ENCODE results near the gene UGT1A7. TPM values are rescaled to one million over a fixed set of nuclear protein-coding genes. Genes with fewer than 3 reads are reported as not detected.

Gene UGT1A7
- polyA plus RNA-seq, 1 donor from 2014 or later: not detected

- no peaks in the 10 kb centered on the region for H3K36me3 ChIP-seq (ENCODE audit: insufficient read depth, low read length)
- H3K79me2 ChIP-seq (replicated peaks; ENCODE audit: insufficient read depth, low read length): no peaks in the 10 kb centered on the region
- no peaks in the 10 kb centered on the region for H4K20me1 ChIP-seq (ENCODE audit: insufficient read depth)
- H3K27ac ChIP-seq (ENCODE audit: low read length): no peak overlapping the region
- no peaks in the 10 kb centered on the region for H3F3A ChIP-seq (ENCODE audit: insufficient read depth, low read length, poor library complexity, severe bottlenecking)
- H3K4me2 ChIP-seq (ENCODE audit: low read length): no peak overlapping the region
- H3K27me3 ChIP-seq (ENCODE audit: insufficient read depth, low read depth, low read length): no peaks in the 10 kb centered on the region
- no peak overlapping the region for H3K9ac ChIP-seq (ENCODE audit: low read length)
- TF ChIP-seq RAD21 (conservative IDR thresholded peaks at IDR 0.05) (no peak), REST (IDR thresholded peaks at IDR 0.05; ENCODE audit: borderline replicate concordance) (no peak), EZH2 (IDR thresholded peaks at IDR 0.05; ENCODE audit: borderline replicate concordance, insufficient read depth, low read length, poor library complexity, severe bottlenecking) (no peak), POLR2AphosphoS5 (IDR thresholded peaks at IDR 0.05) (no peak), EP300 (conservative IDR thresholded peaks at IDR 0.05; ENCODE audit: poor library complexity, severe bottlenecking) (no peak), TAF1 (IDR thresholded peaks at IDR 0.05; ENCODE audit: low read depth) (no peak), MXI1 (conservative IDR thresholded peaks at IDR 0.05; ENCODE audit: poor library complexity, severe bottlenecking) (no peak), CTCF (IDR thresholded peaks at IDR 0.05; ENCODE audit: poor library complexity, severe bottlenecking) (no peak), SMC3 (conservative IDR thresholded peaks at IDR 0.05; ENCODE audit: poor library complexity) (no peak)
- no peak overlapping the region for H3K4me3 ChIP-seq (ENCODE audit: low read length)
- H3K9me2 ChIP-seq (ENCODE audit: insufficient read depth, low read length): no peaks in the 10 kb centered on the region
- H2AFZ ChIP-seq (ENCODE audit: low read depth, low read length): no peak overlapping the region
- no peaks in the 10 kb centered on the region for H3K9me3 ChIP-seq (ENCODE audit: low read length)
Observed at GRCh38 chr2:233801357-233802131, 119.8 kb downstream of the UGT1A7 start.

- Histone ChIP-seq H3K9me2 (ENCODE audit: insufficient read depth, low read length) (no peaks in the 10 kb centered on the region), H3K4me3 (ENCODE audit: low read length) (no peak overlapping the region), H4K20me1 (ENCODE audit: insufficient read depth) (no peaks in the 10 kb centered on the region), H3F3A (ENCODE audit: insufficient read depth, low read length, poor library complexity, severe bottlenecking) (no peaks in the 10 kb centered on the region), H3K27me3 (ENCODE audit: insufficient read depth, low read depth, low read length) (no peaks in the 10 kb centered on the region), H3K9me3 (ENCODE audit: low read length) (no peaks in the 10 kb centered on the region), H3K36me3 (ENCODE audit: insufficient read depth, low read length) (no peaks in the 10 kb centered on the region), H3K4me2 (ENCODE audit: low read length) (no peak overlapping the region), H3K27ac (ENCODE audit: low read length) (no peak overlapping the region), H3K79me2 (replicated peaks; ENCODE audit: insufficient read depth, low read length) (no peaks in the 10 kb centered on the region), H2AFZ (ENCODE audit: low read depth, low read length) (no peak overlapping the region), H3K9ac (ENCODE audit: low read length) (no peak overlapping the region)
- TF ChIP-seq MXI1 (conservative IDR thresholded peaks at IDR 0.05; ENCODE audit: poor library complexity, severe bottlenecking) (no peak), EP300 (conservative IDR thresholded peaks at IDR 0.05; ENCODE audit: poor library complexity, severe bottlenecking) (no peak), REST (IDR thresholded peaks at IDR 0.05; ENCODE audit: borderline replicate concordance) (no peak), TAF1 (IDR thresholded peaks at IDR 0.05; ENCODE audit: low read depth) (no peak), RAD21 (conservative IDR thresholded peaks at IDR 0.05) (no peak), EZH2 (IDR thresholded peaks at IDR 0.05; ENCODE audit: borderline replicate concordance, insufficient read depth, low read length, poor library complexity, severe bottlenecking) (no peak), CTCF (IDR thresholded peaks at IDR 0.05; ENCODE audit: poor library complexity, severe bottlenecking) (no peak), POLR2AphosphoS5 (IDR thresholded peaks at IDR 0.05) (no peak), SMC3 (conservative IDR thresholded peaks at IDR 0.05; ENCODE audit: poor library complexity) (no peak)
Observed at GRCh38 chr2:233802132-233802815, 120.6 kb downstream of the UGT1A7 start.
